Adrenal gland (tissue), 12 donors: ENCODE results near the gene TMTC4. TPM values are rescaled to one million over a fixed set of nuclear protein-coding genes. Genes with fewer than 3 reads are reported as not detected.

Experiments
- DNase-seq, 7 donors: peaks; one replicate each; pipeline ENCODE4 v3.0.0-alpha.2; 2019 to 2020
- H3K27ac ChIP-seq, 5 donors: fragments of 200-600 bp; sonication (generic) in 4 of 5; 1 replicate in 3 of 5; 2 replicates in 2 of 5; pipeline versions ENCODE4 v1.5.1 to v1.8.0; 2016 to 2020; ENCODE audit warnings: mild to moderate bottlenecking in 1 of 5
- H3K27me3 ChIP-seq: fragments of 200-600 bp; 2 replicates; pipeline ENCODE4 v1.8.0; 2021
- H3K36me3 ChIP-seq, 2 donors: fragments of 200-600 bp; replicated peaks in 1 of 2; 1 replicate in 1 of 2; 2 replicates in 1 of 2; pipeline versions ENCODE4 v1.5.1 to v1.8.0; 2018 to 2022
- H3K4me1 ChIP-seq, 2 donors: fragments of 200-600 bp; replicated peaks in 1 of 2; 1 replicate in 1 of 2; 2 replicates in 1 of 2; pipeline versions ENCODE4 v1.5.1 to v1.8.0; 2018 to 2021
- H3K4me3 ChIP-seq, 4 donors: fragments of 200-600 bp; sonication (generic) in 3 of 4; one replicate each; pipeline ENCODE4 v1.5.1; 2016 to 2018
- H3K9me3 ChIP-seq, 3 donors: fragments of 200-600 bp; sonication (generic) in 1 of 3; replicated peaks in 1 of 3; 1 replicate in 2 of 3; 2 replicates in 1 of 3; pipeline versions ENCODE4 v1.5.1 to v1.8.0; 2016 to 2021
- CTCF ChIP-seq, 6 experiments: fragments of 450-650 bp in 4 of 6; fragments of 200-600 bp in 2 of 6; sonication (generic) in 1 of 6; IDR thresholded peaks; 1 replicate in 5 of 6; 2 replicates in 1 of 6; pipeline versions ENCODE4 v1.5.1 to v1.8.0; 2016 to 2021; ENCODE audit warnings: antibody characterized with exemption in 6 of 6, mild to moderate bottlenecking in 2 of 6, moderate library complexity in 1 of 6
- POLR2A ChIP-seq, 2 donors: fragments of 450-650 bp; IDR thresholded peaks; one replicate each; pipeline ENCODE4 v1.6.1; 2017; ENCODE audit warnings: antibody characterized with exemption in 2 of 2, mild to moderate bottlenecking in 2 of 2, moderate library complexity in 1 of 2
- WGBS, 4 donors: extraction: QIAGEN DNeasy Blood & Tissue Kit in 2 of 4; methylation state at CpG; one replicate each; pipeline versions ENCODE4 v1.1.5 to v1.1.7; 2013 to 2017; 5-methylcytosine and 5-hydroxymethylcytosine counted together
- intact Hi-C, 2 donors: fragments of 100-400 bp; cut with DNase I; formaldehyde crosslinking; loops; one replicate each; pipeline versions ENCODE4 v1.14.1 to v1.15.0; 2022 to 2023
- polyA plus RNA-seq, 3 donors: library from polyadenylated mRNA; stranded (reverse); fragments of 200-250 nt in 2 of 3; fragments of 350-450 nt in 1 of 3; fragmentation: Illumina TruSeq in 1 of 3; extraction: RNeasy Lipid Tissue Mini Kit (QIAGEN cat#74804) in 1 of 3; gene quantifications; one replicate each; pipeline ENCODE4 v1.2.3, GENCODE V29; 2013 to 2014
- total RNA-seq, 9 donors: library from RNA; depleted of rRNA in 4 of 9; stranded (reverse); fragments of >200 nt in 4 of 9; fragments of 120-200 nt in 1 of 9; fragmentation: NEBNext Ultra II Directional in 1 of 9; extraction: Animal tissue kit (Norgen Biotek cat#: 25700) in 1 of 9; gene quantifications; one replicate each; pipeline versions ENCODE4 v1.1.0 to v1.2.4, GENCODE V29; 2013 to 2023
- donor health status: healthy with polysubstance abuse.
- donor health status: Bipolar disorder and iron deficiency.
- donor health status: DM: yes; HTN: yes; CAD: no.
- donor health status: DM: no; HTN: no; CAD: no.
- donor health status: DM: no; HTN: no; CAD: no.
- donor health status: DM: yes; HTN: yes; CAD: no.

Gene TMTC4
- total and polyA plus RNA-seq, 12 donors: 3.9 to 14.7 (median 9.4) TPM

GRCh38 chr13:100665403-100665802 lies 9.2 kb downstream of the TMTC4 start:
- no peak overlapping the region for H3K27ac ChIP-seq

GRCh38 chr13:100664171-100664900 lies 10.3 kb downstream of the TMTC4 start:
- intact Hi-C loops: no loop called here
- H3K9me3 ChIP-seq: no peaks in the 10 kb centered on the region
- no peak for DNase-seq
- TF ChIP-seq POLR2A (IDR thresholded peaks at IDR 0.05) (no peak), CTCF (IDR thresholded peaks at IDR 0.05) (no peak)
- H3K36me3 ChIP-seq: peaks cover 0 to 47% of the 10 kb centered on the region in 2 donors
- no peak overlapping the region for H3K27ac ChIP-seq
- no peak overlapping the region for H3K4me3 ChIP-seq
- WGBS, 4 donors: 93 to 98% (median 96%) methylated on average over 4 to 10 of the region's 10 CpGs
- no peaks in the 10 kb centered on the region for H3K27me3 ChIP-seq
- no peaks in the 10 kb centered on the region for H3K4me1 ChIP-seq

More at GRCh38 chr13:100665403-100665802, 9.2 kb downstream of the TMTC4 start:
- peaks cover 0 to 43% of the 10 kb centered on the region in 2 donors for H3K36me3 ChIP-seq
- no peak overlapping the region for H3K4me3 ChIP-seq
- no peaks in the 10 kb centered on the region for H3K4me1 ChIP-seq
- intact Hi-C loops: no loop called here
- TF ChIP-seq POLR2A (IDR thresholded peaks at IDR 0.05): no peak
- no peak for TF ChIP-seq CTCF (IDR thresholded peaks at IDR 0.05)
- no peak for DNase-seq
- no peaks in the 10 kb centered on the region for H3K9me3 ChIP-seq
- WGBS, 4 donors: 86 to 95% (median 90%) methylated on average over 6 to 9 of the region's 9 CpGs
- no peaks in the 10 kb centered on the region for H3K27me3 ChIP-seq

GRCh38 chr13:100662468-100663211 lies 12.0 kb downstream of the TMTC4 start:
- Histone ChIP-seq H3K4me3 (no peak overlapping the region), H3K36me3 (peaks cover 0 to 44% of the 10 kb centered on the region in 2 donors), H3K27ac (no peak overlapping the region), H3K27me3 (no peaks in the 10 kb centered on the region), H3K4me1 (no peaks in the 10 kb centered on the region), H3K9me3 (no peaks in the 10 kb centered on the region)
- no peak for DNase-seq
- WGBS, 4 donors: 81 to 85% (median 82%) methylated on average over 21 to 24 of the region's 24 CpGs
- intact Hi-C loops: no loop called here
- TF ChIP-seq CTCF (IDR thresholded peaks at IDR 0.05) (no peak), POLR2A (IDR thresholded peaks at IDR 0.05) (no peak)

- no peak overlapping the region for H3K27ac ChIP-seq
- DNase-seq: no peak
- intact Hi-C loops: no loop called here
- no peaks in the 10 kb centered on the region for H3K9me3 ChIP-seq
- H3K27me3 ChIP-seq: no peaks in the 10 kb centered on the region
- H3K4me3 ChIP-seq: no peak overlapping the region
- no peaks in the 10 kb centered on the region for H3K4me1 ChIP-seq
- 82 to 90% (median 84%) methylated on average over 8 of the region's 8 CpGs for WGBS, 4 donors
- H3K36me3 ChIP-seq: peaks cover 0 to 38% of the 10 kb centered on the region in 2 donors
- TF ChIP-seq POLR2A (IDR thresholded peaks at IDR 0.05) (no peak), CTCF (IDR thresholded peaks at IDR 0.05) (no peak)
Measured at GRCh38 chr13:100660761-100661160, 13.8 kb downstream of the TMTC4 start.
